Measurements from ENCODE around the gene PRSS12.

DNA sequence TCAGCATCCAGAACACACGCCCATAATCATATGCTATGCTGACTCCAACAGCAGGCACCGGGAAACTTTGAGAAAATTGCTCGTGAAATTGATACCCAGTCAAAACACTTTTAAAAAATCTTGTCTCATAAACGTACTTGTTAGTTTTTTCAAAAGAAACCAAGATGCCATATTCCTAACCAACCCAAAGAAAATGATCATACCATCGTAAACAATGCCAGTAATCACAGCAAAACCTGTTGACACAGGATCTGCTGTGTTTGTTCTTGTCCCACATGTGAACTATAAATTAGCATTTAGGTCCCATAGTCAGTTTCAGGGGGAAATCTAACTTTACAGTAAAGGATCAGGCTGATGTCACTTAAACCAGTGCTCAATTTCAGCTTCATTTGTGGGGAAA is 23.0 kb downstream of the PRSS12 start:
- TF ChIP-seq POLR2A (IDR thresholded peaks at IDR 0.05) = no peak
- TF ChIP-seq, protein P1, sequence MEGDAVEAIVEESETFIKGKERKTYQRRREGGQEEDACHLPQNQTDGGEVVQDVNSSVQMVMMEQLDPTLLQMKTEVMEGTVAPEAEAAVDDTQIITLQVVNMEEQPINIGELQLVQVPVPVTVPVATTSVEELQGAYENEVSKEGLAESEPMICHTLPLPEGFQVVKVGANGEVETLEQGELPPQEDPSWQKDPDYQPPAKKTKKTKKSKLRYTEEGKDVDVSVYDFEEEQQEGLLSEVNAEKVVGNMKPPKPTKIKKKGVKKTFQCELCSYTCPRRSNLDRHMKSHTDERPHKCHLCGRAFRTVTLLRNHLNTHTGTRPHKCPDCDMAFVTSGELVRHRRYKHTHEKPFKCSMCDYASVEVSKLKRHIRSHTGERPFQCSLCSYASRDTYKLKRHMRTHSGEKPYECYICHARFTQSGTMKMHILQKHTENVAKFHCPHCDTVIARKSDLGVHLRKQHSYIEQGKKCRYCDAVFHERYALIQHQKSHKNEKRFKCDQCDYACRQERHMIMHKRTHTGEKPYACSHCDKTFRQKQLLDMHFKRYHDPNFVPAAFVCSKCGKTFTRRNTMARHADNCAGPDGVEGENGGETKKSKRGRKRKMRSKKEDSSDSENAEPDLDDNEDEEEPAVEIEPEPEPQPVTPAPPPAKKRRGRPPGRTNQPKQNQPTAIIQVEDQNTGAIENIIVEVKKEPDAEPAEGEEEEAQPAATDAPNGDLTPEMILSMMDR (IDR thresholded peaks at IDR 0.05) = no peak
- no peak for TF ChIP-seq POLR2AphosphoS5 (IDR thresholded peaks at IDR 0.05)
